B cell (primary cell): ENCODE results near the gene FBXL4. TPM values are rescaled to one million over a fixed set of nuclear protein-coding genes. Genes with fewer than 3 reads are reported as not detected.

Source experiments
- ATAC-seq: fragments of 200-7000 bp; cut with Tn5 transposase; one replicate; pipeline ENCODE4 v1.10.0; 2021; ENCODE audit warnings: low read depth, mild to moderate bottlenecking, moderate number of reproducible peaks, moderate library complexity
- CTCF ChIA-PET: fragments of 350-600 bp; sonication (Branson Sonifier 250); formaldehyde crosslinking; loops from one replicate; lab custom pipeline; 2021; ENCODE audit warnings: antibody characterized with exemption, inconsistent platforms; lab: Charles Lee
- POLR2A ChIA-PET: fragments of 350-600 bp; sonication (Branson Sonifier 250); formaldehyde crosslinking; loops from one replicate; lab custom pipeline; 2021; ENCODE audit warnings: antibody characterized with exemption; lab: Charles Lee
- DNase-seq: peaks from one replicate; pipeline ENCODE4 v3.0.0; 2013
- H2AFZ ChIP-seq: 2 replicates; pipeline ENCODE4 v1.6.1; 2012; ENCODE audit warnings: mild to moderate bottlenecking, low read depth, low read length; ENCODE audit not compliant: insufficient read depth, poor library complexity, severe bottlenecking
- H3K27ac ChIP-seq, 2 donors: 1 replicate in 1 of 2; 2 replicates in 1 of 2; pipeline ENCODE4 v1.5.1; 2012 to 2013; ENCODE audit warnings: low read length in 2 of 2, mild to moderate bottlenecking in 2 of 2, moderate library complexity in 1 of 2
- H3K27me3 ChIP-seq, 4 experiments: fragments of 200-600 bp in 1 of 4; sonication (generic) in 1 of 4; replicated peaks in 1 of 4; 1 replicate in 2 of 4; 2 replicates in 2 of 4; pipeline versions ENCODE4 v1.6.1 to v1.7.0; 2013 to 2016; ENCODE audit warnings: low read length in 3 of 4, mild to moderate bottlenecking in 2 of 4, mixed read lengths in 1 of 4, moderate library complexity in 1 of 4; ENCODE audit not compliant: insufficient read depth in 4 of 4, control insufficient read depth in 3 of 4; ENCODE audit errors: control extremely low read depth in 1 of 4
- H3K36me3 ChIP-seq, 2 experiments: replicated peaks in 1 of 2; 1 replicate in 1 of 2; 2 replicates in 1 of 2; pipeline versions ENCODE4 v1.6.1 to v1.7.1; 2013; ENCODE audit warnings: low read length in 1 of 2; ENCODE audit not compliant: insufficient read depth in 2 of 2, control insufficient read depth in 1 of 2; ENCODE audit errors: control extremely low read depth in 1 of 2, extremely low read depth in 1 of 2
- H3K4me1 ChIP-seq, 2 donors: fragments of 200-600 bp in 1 of 2; sonication (generic) in 1 of 2; 1 replicate in 1 of 2; 2 replicates in 1 of 2; pipeline versions ENCODE4 v1.5.1 to v1.6.1; 2013 to 2017; ENCODE audit warnings: low read length in 2 of 2; ENCODE audit not compliant: control insufficient read depth in 2 of 2, insufficient read depth in 2 of 2
- H3K4me2 ChIP-seq: replicated peaks from 2 replicates; pipeline ENCODE3; 2012; ENCODE audit warnings: mild to moderate bottlenecking, low read depth, low read length; ENCODE audit not compliant: poor library complexity, severe bottlenecking
- H3K4me3 ChIP-seq, 5 experiments: fragments of 200-600 bp in 1 of 5; sonication (generic) in 1 of 5; 1 replicate in 3 of 5; 2 replicates in 2 of 5; pipeline versions ENCODE4 v1.5.1 to v1.7.0; 2011 to 2016; ENCODE audit warnings: low read length in 4 of 5, mild to moderate bottlenecking in 4 of 5, low read depth in 2 of 5, control low read depth in 1 of 5, moderate library complexity in 1 of 5; ENCODE audit not compliant: insufficient read depth in 1 of 5; ENCODE audit errors: control extremely low read depth in 1 of 5, extremely low read depth in 1 of 5
- H3K79me2 ChIP-seq: fragments of 200-600 bp; sonication (generic); one replicate; pipeline ENCODE4 v1.6.0; 2016; ENCODE audit warnings: low read length; ENCODE audit not compliant: control insufficient read depth, insufficient read depth
- H3K9ac ChIP-seq: fragments of 200-600 bp; sonication (generic); 2 replicates; pipeline ENCODE4 v1.6.1; 2017; ENCODE audit warnings: mild to moderate bottlenecking, low read length, moderate library complexity
- H3K9me3 ChIP-seq, 3 donors: one replicate each; pipeline versions ENCODE4 v1.6.1 to v1.7.1; 2013; ENCODE audit warnings: low read length in 2 of 3; ENCODE audit not compliant: control insufficient read depth in 2 of 3, insufficient read depth in 1 of 3; ENCODE audit errors: control extremely low read depth in 1 of 3
- H4K20me1 ChIP-seq: 2 replicates; pipeline ENCODE4 v1.6.0; 2012; ENCODE audit warnings: mild to moderate bottlenecking, low read length; ENCODE audit not compliant: insufficient read depth, control insufficient read depth, poor library complexity, severe bottlenecking
- H3K27ac Mint-ChIP-seq: one replicate; pipeline ENCODE4 v1.8.0; 2021; ENCODE audit warnings: mixed read lengths
- H3K27me3 Mint-ChIP-seq: one replicate; pipeline ENCODE4 v1.8.0; 2021; ENCODE audit warnings: mixed read lengths
- H3K4me1 Mint-ChIP-seq: one replicate; pipeline ENCODE4 v1.8.0; 2021; ENCODE audit warnings: mixed read lengths
- H3K4me3 Mint-ChIP-seq: one replicate; pipeline ENCODE4 v1.8.0; 2021; ENCODE audit warnings: mixed read lengths
- H3K9me3 Mint-ChIP-seq: one replicate; pipeline ENCODE4 v1.8.0; 2022; ENCODE audit warnings: mixed read lengths; ENCODE audit not compliant: insufficient read depth
- EZH2 ChIP-seq: IDR thresholded peaks from 2 replicates; pipeline ENCODE4 v1.6.1; 2012; ENCODE audit warnings: borderline replicate concordance, low read depth, mild to moderate bottlenecking, moderate library complexity, low read length; ENCODE audit not compliant: insufficient read depth, poor library complexity, severe bottlenecking
- WGBS: methylation state at CpG from one replicate; pipeline ENCODE4 v1.1.5; 2013; ENCODE audit warnings: missing lambda C conversion rate; ENCODE audit not compliant: insufficient coverage; 5-methylcytosine and 5-hydroxymethylcytosine counted together
- intact Hi-C: fragments of 100-400 bp; cut with micrococcal nuclease; formaldehyde crosslinking; loops from one replicate; pipeline ENCODE4 v1.10.0; 2022
- polyA plus RNA-seq: library from polyadenylated mRNA; depleted of rRNA; stranded (reverse); fragments of >200 nt; gene quantifications from 2 replicates; pipeline ENCODE4 v1.2.3, GENCODE V29; 2012
- total RNA-seq, 2 donors: library from RNA; stranded (reverse); fragments of 120-200 nt in 1 of 2; gene quantifications; 1 replicate in 1 of 2; 2 replicates in 1 of 2; pipeline versions ENCODE4 v1.2.3 to v1.2.4, GENCODE V29; 2013 to 2022
- TF ChIP-seq, protein P1 (sequence below): fragments of 200-600 bp; IDR thresholded peaks from one replicate; pipeline ENCODE4 v1.8.0; 2022; ENCODE audit warnings: antibody characterized with exemption, mild to moderate bottlenecking

Gene FBXL4
- total and polyA plus RNA-seq, 2 donors (not counting 1 experiment from before 2014, with no cell fraction given): 9.2 to 22.0 TPM

DNA sequence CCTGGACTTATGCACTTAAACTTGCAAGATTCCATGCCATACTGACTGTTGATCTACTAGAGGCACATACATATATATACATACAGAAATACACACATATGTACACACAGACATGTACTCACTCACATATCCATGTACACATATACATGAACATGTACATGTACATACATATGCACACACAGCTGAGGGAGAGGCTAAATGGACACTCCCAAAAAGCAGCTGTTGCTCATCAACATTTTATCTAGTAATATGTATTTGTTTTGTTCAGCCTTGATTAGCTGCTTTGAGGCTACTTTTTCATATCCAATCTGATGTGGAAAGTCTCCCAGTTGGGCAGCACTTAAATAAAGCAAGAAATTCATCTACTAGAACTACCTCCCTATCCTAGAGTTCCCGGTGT lies 33.7 kb upstream of the FBXL4 start:
- TF ChIP-seq EZH2: no peak
- TF ChIP-seq, protein P1, sequence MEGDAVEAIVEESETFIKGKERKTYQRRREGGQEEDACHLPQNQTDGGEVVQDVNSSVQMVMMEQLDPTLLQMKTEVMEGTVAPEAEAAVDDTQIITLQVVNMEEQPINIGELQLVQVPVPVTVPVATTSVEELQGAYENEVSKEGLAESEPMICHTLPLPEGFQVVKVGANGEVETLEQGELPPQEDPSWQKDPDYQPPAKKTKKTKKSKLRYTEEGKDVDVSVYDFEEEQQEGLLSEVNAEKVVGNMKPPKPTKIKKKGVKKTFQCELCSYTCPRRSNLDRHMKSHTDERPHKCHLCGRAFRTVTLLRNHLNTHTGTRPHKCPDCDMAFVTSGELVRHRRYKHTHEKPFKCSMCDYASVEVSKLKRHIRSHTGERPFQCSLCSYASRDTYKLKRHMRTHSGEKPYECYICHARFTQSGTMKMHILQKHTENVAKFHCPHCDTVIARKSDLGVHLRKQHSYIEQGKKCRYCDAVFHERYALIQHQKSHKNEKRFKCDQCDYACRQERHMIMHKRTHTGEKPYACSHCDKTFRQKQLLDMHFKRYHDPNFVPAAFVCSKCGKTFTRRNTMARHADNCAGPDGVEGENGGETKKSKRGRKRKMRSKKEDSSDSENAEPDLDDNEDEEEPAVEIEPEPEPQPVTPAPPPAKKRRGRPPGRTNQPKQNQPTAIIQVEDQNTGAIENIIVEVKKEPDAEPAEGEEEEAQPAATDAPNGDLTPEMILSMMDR: no peak
- no peak overlapping the region for H3K9ac ChIP-seq
- Mint-ChIP-seq H3K4me3 (no peak overlapping the region), H3K27ac (no peak overlapping the region), H3K4me1 (no peaks in the 10 kb centered on the region), H3K27me3 (peaks cover 16% of the 10 kb centered on the region), H3K9me3 (no peaks in the 10 kb centered on the region)
- H2AFZ ChIP-seq: no peak overlapping the region
- ChIA-PET POLR2A (no interaction called here), CTCF (interaction anchor here (1.7 kb wide), 1 partner anchor 17 kb away, joined by 3 read pairs; no protein-coding TSS in a partner anchor)
- ATAC-seq: no peak
- H3K4me2 ChIP-seq: no peak overlapping the region
- H3K79me2 ChIP-seq: no peaks in the 10 kb centered on the region
- no peak overlapping the region for H3K4me3 ChIP-seq
- H3K27ac ChIP-seq: no peak overlapping the region
- peaks cover 0 to 3% (median 0%) of the 10 kb centered on the region in 4 experiments for H3K27me3 ChIP-seq
- no peaks in the 10 kb centered on the region for H4K20me1 ChIP-seq
- no peaks in the 10 kb centered on the region for H3K36me3 ChIP-seq
- no peak for DNase-seq
- no peaks in the 10 kb centered on the region for H3K4me1 ChIP-seq
- WGBS: no CpG with 5 or more reads among the region's 1 CpG
- intact Hi-C loops: no loop called here
- H3K9me3 ChIP-seq: no peaks in the 10 kb centered on the region

DNA sequence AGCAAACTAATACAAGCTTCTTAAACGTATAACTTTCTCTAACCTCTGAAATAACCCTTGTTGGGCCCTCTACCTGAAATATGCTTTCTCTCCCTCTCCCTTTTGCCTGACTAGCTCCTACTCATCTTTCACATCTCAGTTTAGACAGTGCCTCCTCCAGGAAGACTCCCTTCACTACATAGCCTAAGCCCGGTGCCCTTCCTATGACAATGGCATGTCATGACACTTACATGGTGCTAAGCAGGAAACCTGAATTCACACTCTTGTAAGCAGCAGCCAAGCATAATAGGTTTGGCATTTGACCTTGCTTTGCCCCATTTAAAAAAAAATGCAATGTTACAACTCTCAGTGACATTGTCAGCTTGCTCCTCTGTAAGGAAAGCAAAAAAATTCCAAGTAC lies 33.1 kb upstream of the FBXL4 start:
- Histone ChIP-seq H3K36me3 (no peaks in the 10 kb centered on the region), H3K9me3 (no peaks in the 10 kb centered on the region), H3K4me1 (no peaks in the 10 kb centered on the region), H3K4me2 (no peak overlapping the region), H4K20me1 (no peaks in the 10 kb centered on the region), H3K27ac (no peak overlapping the region), H3K9ac (no peak overlapping the region), H3K79me2 (no peaks in the 10 kb centered on the region), H3K4me3 (no peak overlapping the region), H3K27me3 (peaks cover 0 to 3% (median 0%) of the 10 kb centered on the region in 4 experiments), H2AFZ (no peak overlapping the region)
- no peaks in the 10 kb centered on the region for H3K9me3 Mint-ChIP-seq
- ChIA-PET POLR2A (no interaction called here), CTCF (interaction anchor here (1.7 kb wide), 1 partner anchor 16 kb away, joined by 3 read pairs; no protein-coding TSS in a partner anchor)
- no peak for ATAC-seq
- H3K27ac Mint-ChIP-seq: no peak overlapping the region
- no peak for DNase-seq
- H3K4me1 Mint-ChIP-seq: no peaks in the 10 kb centered on the region
- TF ChIP-seq EZH2: no peak
- TF ChIP-seq, protein P1: no peak
- intact Hi-C loops: no loop called here
- H3K4me3 Mint-ChIP-seq: no peak overlapping the region
- 90% methylated on average over 2 of the region's 2 CpGs for WGBS
- peaks cover 13% of the 10 kb centered on the region for H3K27me3 Mint-ChIP-seq
